Trophoblast cell (in vitro differentiated cells and primary cell): ENCODE results near the gene CNTRL.

Experiments used
- DNase-seq, 2 donors: peaks; one replicate each; pipeline ENCODE4 v3.0.0-alpha.2; 2016
- H2AFZ ChIP-seq: 2 replicates; pipeline ENCODE4 v1.6.1; 2013; ENCODE audit warnings: low read length, moderate library complexity, mild to moderate bottlenecking; ENCODE audit not compliant: insufficient read depth, poor library complexity
- H2AK5ac ChIP-seq: 2 replicates; pipeline ENCODE4 v1.6.1; 2013; ENCODE audit warnings: mild to moderate bottlenecking, low read length
- H2BK120ac ChIP-seq: 2 replicates; pipeline ENCODE4 v1.6.1; 2013; ENCODE audit warnings: low read length, mild to moderate bottlenecking, moderate library complexity; ENCODE audit not compliant: insufficient read depth, poor library complexity
- H2BK12ac ChIP-seq: 2 replicates; pipeline ENCODE4 v1.6.1; 2013; ENCODE audit warnings: mild to moderate bottlenecking, low read length, moderate library complexity
- H2BK5ac ChIP-seq: 2 replicates; pipeline ENCODE4 v1.6.1; 2013; ENCODE audit warnings: low read length, low read depth, moderate library complexity, mild to moderate bottlenecking; ENCODE audit not compliant: poor library complexity
- H3K14ac ChIP-seq: 2 replicates; pipeline ENCODE4 v1.6.1; 2013; ENCODE audit warnings: mild to moderate bottlenecking, low read length
- H3K18ac ChIP-seq: 2 replicates; pipeline ENCODE4 v1.6.1; 2013; ENCODE audit warnings: mild to moderate bottlenecking, low read length
- H3K23ac ChIP-seq: 2 replicates; pipeline ENCODE4 v1.6.1; 2013; ENCODE audit warnings: low read length
- H3K27ac ChIP-seq: 2 replicates; pipeline ENCODE4 v1.5.1; 2013; ENCODE audit warnings: low read depth, mild to moderate bottlenecking, inconsistent platforms, low read length, moderate library complexity
- H3K27me3 ChIP-seq: 2 replicates; pipeline ENCODE4 v1.6.1; 2013; ENCODE audit warnings: inconsistent platforms, mild to moderate bottlenecking, low read length, moderate library complexity; ENCODE audit not compliant: insufficient read depth
- H3K36me3 ChIP-seq, 2 experiments: 1 replicate in 1 of 2; 2 replicates in 1 of 2; pipeline ENCODE4 v1.6.1; 2013; ENCODE audit warnings: low read length in 2 of 2, mild to moderate bottlenecking in 2 of 2, moderate library complexity in 1 of 2; ENCODE audit not compliant: insufficient read depth in 2 of 2, control insufficient read depth in 1 of 2
- H3K4ac ChIP-seq: 2 replicates; pipeline ENCODE4 v1.6.1; 2013; ENCODE audit warnings: low read depth, mild to moderate bottlenecking, low read length, moderate library complexity
- H3K4me1 ChIP-seq, 2 experiments: 1 replicate in 1 of 2; 2 replicates in 1 of 2; pipeline ENCODE4 v1.6.1; 2013; ENCODE audit warnings: low read length in 2 of 2, mild to moderate bottlenecking in 2 of 2, moderate library complexity in 1 of 2; ENCODE audit not compliant: insufficient read depth in 2 of 2, control insufficient read depth in 1 of 2
- H3K4me2 ChIP-seq: 2 replicates; pipeline ENCODE4 v1.6.1; 2013; ENCODE audit warnings: inconsistent platforms, mild to moderate bottlenecking, low read length, moderate library complexity
- H3K4me3 ChIP-seq: 2 replicates; pipeline ENCODE4 v1.5.1; 2013; ENCODE audit warnings: mild to moderate bottlenecking, low read depth, low read length, inconsistent platforms
- H3K79me1 ChIP-seq: one replicate; pipeline ENCODE4 v1.6.1; 2013; ENCODE audit warnings: low read length
- H3K79me2 ChIP-seq: 2 replicates; pipeline ENCODE4 v1.6.1; 2013; ENCODE audit warnings: low read length, mild to moderate bottlenecking; ENCODE audit not compliant: control insufficient read depth, insufficient read depth, poor library complexity
- H3K9ac ChIP-seq: 2 replicates; pipeline ENCODE4 v1.6.1; 2013; ENCODE audit warnings: mild to moderate bottlenecking, low read length
- H3K9me3 ChIP-seq: 2 replicates; pipeline ENCODE4 v1.6.1; 2013; ENCODE audit warnings: low read depth, mild to moderate bottlenecking, control low read depth, inconsistent platforms, low read length; ENCODE audit not compliant: insufficient read depth
- H4K12ac ChIP-seq: 2 replicates; pipeline ENCODE4 v1.6.1; 2013; ENCODE audit warnings: low read depth, mild to moderate bottlenecking, low read length, moderate library complexity
- H4K8ac ChIP-seq: 2 replicates; pipeline ENCODE4 v1.6.1; 2013; ENCODE audit warnings: low read depth, mild to moderate bottlenecking, low read length, moderate library complexity
- H4K91ac ChIP-seq: one replicate; pipeline ENCODE4 v1.6.1; 2013; ENCODE audit warnings: low read depth, mild to moderate bottlenecking, low read length, moderate library complexity
- WGBS: extraction: QIAGEN DNeasy Blood & Tissue Kit; methylation state at CpG from one replicate; pipeline ENCODE4 v1.1.7; 2013; ENCODE audit warnings: missing lambda C conversion rate; ENCODE audit not compliant: insufficient read length, insufficient coverage; ENCODE audit errors: extremely low coverage; 5-methylcytosine and 5-hydroxymethylcytosine counted together

Gene CNTRL

DNA sequence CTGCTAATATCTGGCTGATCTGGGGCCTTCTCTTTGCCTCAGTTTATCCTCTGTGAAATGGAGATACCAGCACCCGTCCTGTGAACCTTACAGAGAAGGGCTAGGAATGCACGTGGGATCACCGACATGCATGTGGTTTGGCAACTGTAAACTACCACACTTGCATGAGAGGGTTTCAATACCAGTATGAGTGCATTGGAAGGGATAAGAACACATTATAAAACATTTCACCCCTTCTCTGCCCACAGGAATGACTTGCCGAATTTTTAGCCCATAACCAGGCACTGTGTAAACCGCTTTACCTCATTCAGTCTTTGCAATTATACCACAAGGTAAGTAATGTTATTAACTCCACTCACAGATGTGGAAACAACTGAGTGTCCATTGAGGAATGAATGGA lies 135.8 kb downstream of the CNTRL start:
- H3K9ac ChIP-seq = no peak overlapping the region

DNA sequence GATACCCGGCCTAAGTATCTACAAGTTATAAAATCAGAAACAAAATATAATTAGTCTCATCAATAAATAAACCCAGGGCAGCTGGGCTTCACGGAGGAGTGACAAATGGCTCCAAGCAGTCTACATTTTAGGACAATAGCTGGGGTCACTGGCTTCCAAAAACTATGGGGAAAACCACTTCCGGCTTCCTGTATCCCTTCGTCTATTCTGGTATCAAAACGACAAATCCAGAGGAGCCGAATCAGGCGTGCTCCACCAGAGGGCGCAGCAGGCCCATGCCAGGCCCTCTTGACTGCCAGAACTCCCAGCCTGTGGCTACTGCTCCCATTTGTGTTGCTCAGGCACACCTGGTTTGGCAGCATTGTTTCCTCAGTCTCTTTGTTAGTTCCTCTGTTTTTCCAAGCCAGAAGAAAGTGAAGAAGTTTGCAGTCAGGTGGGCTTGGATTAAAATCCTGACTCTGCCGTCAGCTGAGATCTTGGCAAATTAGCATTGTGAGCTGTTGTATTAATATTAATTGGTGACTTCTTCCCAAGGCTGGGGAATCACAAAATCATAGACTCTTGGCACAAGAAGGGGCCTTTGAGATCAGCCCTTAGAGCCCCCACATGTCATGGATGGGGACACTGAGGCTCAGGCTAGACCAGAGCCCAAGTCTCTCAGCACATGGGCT lies 138.5 kb downstream of the CNTRL start:
- Histone ChIP-seq H4K91ac (peak overlapping the region; percentile 60), H3K4ac (no peak overlapping the region), H2BK120ac (no peak overlapping the region), H2BK5ac (no peak overlapping the region), H3K27ac (no peak overlapping the region), H3K9me3 (no peaks in the 10 kb centered on the region), H3K79me2 (no peaks in the 10 kb centered on the region), H2BK12ac (peak overlapping the region; percentile 51), H3K4me2 (no peak overlapping the region), H3K9ac (no peak overlapping the region), H3K4me3 (no peak overlapping the region), H3K36me3 (no peaks in the 10 kb centered on the region), H4K12ac (no peak overlapping the region), H2AK5ac (no peak overlapping the region), H3K79me1 (no peaks in the 10 kb centered on the region), H3K4me1 (no peaks in the 10 kb centered on the region), H3K23ac (no peak overlapping the region), H4K8ac (no peak overlapping the region), H2AFZ (no peak overlapping the region), H3K27me3 (no peaks in the 10 kb centered on the region), H3K18ac (no peak overlapping the region), H3K14ac (no peak overlapping the region)
- DNase-seq = peak; percentile 93 to 96
- no CpG with 5 or more reads among the region's 9 CpGs for WGBS

More for the DNA sequence above, 135.8 kb downstream of the CNTRL start:
- H2AFZ ChIP-seq = no peak overlapping the region
- H2BK120ac ChIP-seq = no peak overlapping the region
- no peaks in the 10 kb centered on the region for H3K79me1 ChIP-seq
- H3K4me1 ChIP-seq = no peaks in the 10 kb centered on the region
- no peak overlapping the region for H3K18ac ChIP-seq
- no peak overlapping the region for H3K14ac ChIP-seq
- no peak overlapping the region for H3K4me3 ChIP-seq
- H3K4ac ChIP-seq = no peak overlapping the region
- no CpG with 5 or more reads among the region's 5 CpGs for WGBS
- no peak overlapping the region for H2AK5ac ChIP-seq
- no peak overlapping the region for H2BK5ac ChIP-seq
- no peak overlapping the region for H4K91ac ChIP-seq
- no peak overlapping the region for H3K27ac ChIP-seq
- H4K12ac ChIP-seq = no peak overlapping the region
- no peak for DNase-seq
- H3K36me3 ChIP-seq = no peaks in the 10 kb centered on the region
- H3K9me3 ChIP-seq = no peaks in the 10 kb centered on the region
- no peaks in the 10 kb centered on the region for H3K27me3 ChIP-seq
- no peak overlapping the region for H4K8ac ChIP-seq
- H3K23ac ChIP-seq = no peak overlapping the region
- no peaks in the 10 kb centered on the region for H3K79me2 ChIP-seq
- H3K4me2 ChIP-seq = no peak overlapping the region
- H2BK12ac ChIP-seq = no peak overlapping the region

DNA sequence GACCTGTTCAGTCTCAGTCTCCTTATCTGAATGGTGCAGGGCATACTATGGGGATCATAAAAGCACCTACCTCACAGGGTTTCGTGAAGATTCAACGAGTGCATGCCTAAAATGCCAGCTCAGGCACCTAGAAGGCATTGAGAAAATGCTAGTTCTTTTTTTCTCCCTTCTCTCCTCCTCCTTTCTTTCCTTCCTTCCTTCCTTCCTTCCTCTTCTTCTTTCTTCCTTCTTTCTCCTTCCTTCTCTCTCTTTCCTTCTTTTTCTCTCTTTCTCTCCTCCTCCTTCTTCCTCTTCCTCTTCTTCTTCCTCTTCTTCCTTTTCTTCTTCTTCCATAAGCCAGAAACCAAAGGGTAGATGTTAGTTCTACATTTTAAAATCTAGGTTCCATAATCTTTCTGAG lies 139.2 kb downstream of the CNTRL start:
- Histone ChIP-seq H3K27me3 (no peaks in the 10 kb centered on the region), H3K4me3 (no peak overlapping the region), H3K79me1 (no peaks in the 10 kb centered on the region), H4K12ac (no peak overlapping the region), H3K9ac (no peak overlapping the region), H4K8ac (no peak overlapping the region), H2BK12ac (no peak overlapping the region), H3K36me3 (no peaks in the 10 kb centered on the region), H3K9me3 (no peaks in the 10 kb centered on the region), H3K4me1 (no peaks in the 10 kb centered on the region), H3K23ac (no peak overlapping the region), H3K79me2 (no peaks in the 10 kb centered on the region), H3K14ac (no peak overlapping the region), H3K27ac (no peak overlapping the region), H3K18ac (no peak overlapping the region), H2AFZ (no peak overlapping the region), H3K4me2 (no peak overlapping the region), H4K91ac (no peak overlapping the region), H2BK120ac (no peak overlapping the region), H2BK5ac (no peak overlapping the region), H3K4ac (no peak overlapping the region), H2AK5ac (no peak overlapping the region)
- WGBS = no CpG with 5 or more reads among the region's 2 CpGs
- no peak for DNase-seq

DNA sequence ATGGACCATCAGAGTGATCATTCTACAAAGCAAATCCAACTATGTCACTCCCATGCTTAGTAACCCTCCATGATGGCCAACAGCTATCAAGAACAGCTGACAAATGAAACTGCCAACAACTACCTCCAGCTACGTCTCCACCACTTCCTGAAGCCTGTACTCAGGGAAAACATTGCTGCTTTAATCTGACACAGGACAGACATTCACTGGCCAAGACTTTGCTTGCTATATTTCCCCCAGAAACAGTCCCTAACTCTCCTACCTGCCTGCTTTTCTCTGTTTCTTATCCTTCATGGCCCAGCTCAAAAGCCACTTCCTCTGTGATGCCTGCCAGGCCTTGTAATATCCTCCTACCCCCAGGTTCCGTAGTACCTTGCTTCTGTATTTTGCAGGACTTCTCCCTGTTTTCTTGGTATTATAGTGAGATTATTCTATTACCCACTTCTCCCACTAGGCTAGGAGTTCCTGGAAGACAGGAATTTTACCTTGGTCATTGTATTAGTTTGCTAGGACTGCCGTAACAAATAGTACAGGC lies 141.6 kb downstream of the CNTRL start:
- H3K23ac ChIP-seq = no peak overlapping the region
- H3K18ac ChIP-seq = no peak overlapping the region
- H3K79me1 ChIP-seq = no peaks in the 10 kb centered on the region
- H3K4me2 ChIP-seq = no peak overlapping the region
- no peaks in the 10 kb centered on the region for H3K4me1 ChIP-seq
- WGBS = no CpG with 5 or more reads among the region's 3 CpGs
- H3K9me3 ChIP-seq = no peaks in the 10 kb centered on the region
- no peak overlapping the region for H2BK12ac ChIP-seq
- H4K91ac ChIP-seq = no peak overlapping the region
- no peak overlapping the region for H3K4me3 ChIP-seq
- no peak overlapping the region for H2AFZ ChIP-seq
- H2BK5ac ChIP-seq = no peak overlapping the region
- no peak overlapping the region for H2BK120ac ChIP-seq
- H3K79me2 ChIP-seq = no peaks in the 10 kb centered on the region
- no peak overlapping the region for H3K9ac ChIP-seq
- H3K27me3 ChIP-seq = no peaks in the 10 kb centered on the region
- H3K27ac ChIP-seq = no peak overlapping the region
- DNase-seq = no peak
- H4K12ac ChIP-seq = no peak overlapping the region
- H3K14ac ChIP-seq = no peak overlapping the region
- H4K8ac ChIP-seq = no peak overlapping the region
- no peaks in the 10 kb centered on the region for H3K36me3 ChIP-seq
- H2AK5ac ChIP-seq = no peak overlapping the region
- H3K4ac ChIP-seq = no peak overlapping the region
